ENCODE measurements around the gene NFIC.

NFIC gene

GRCh38 chr19:3415695-3416094 lies 49.3 kb downstream of the NFIC start:
- TF ChIP-seq ZBTB7A (IDR thresholded peaks at IDR 0.05; ENCODE audit: low read depth) (no peak), CEBPB (IDR thresholded peaks at IDR 0.05) (no peak), CREB1 (IDR thresholded peaks at IDR 0.05; ENCODE audit: low read depth) (no peak), TEAD4 (IDR thresholded peaks at IDR 0.05) (no peak), NFIC (IDR thresholded peaks at IDR 0.05) (no peak), EGR1 (IDR thresholded peaks at IDR 0.05) (no peak), TAF1 (IDR thresholded peaks at IDR 0.05; ENCODE audit: low read depth) (no peak), REST (IDR thresholded peaks at IDR 0.05; ENCODE audit: low read depth) (no peak), RAD21 (IDR thresholded peaks at IDR 0.05; ENCODE audit: low read depth) (no peak), EP300 (IDR thresholded peaks at IDR 0.05; ENCODE audit: borderline replicate concordance) (no peak), YY1 (IDR thresholded peaks at IDR 0.05; ENCODE audit: low read depth) (no peak), TCF12 (IDR thresholded peaks at IDR 0.05; ENCODE audit: low read depth) (no peak), FOXM1 (IDR thresholded peaks at IDR 0.05; ENCODE audit: borderline replicate concordance, low read depth) (no peak)
- TF ChIP-seq, protein P1, sequence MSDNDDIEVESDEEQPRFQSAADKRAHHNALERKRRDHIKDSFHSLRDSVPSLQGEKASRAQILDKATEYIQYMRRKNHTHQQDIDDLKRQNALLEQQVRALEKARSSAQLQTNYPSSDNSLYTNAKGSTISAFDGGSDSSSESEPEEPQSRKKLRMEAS (IDR thresholded peaks at IDR 0.05), result no peak
- TF ChIP-seq, protein P2, sequence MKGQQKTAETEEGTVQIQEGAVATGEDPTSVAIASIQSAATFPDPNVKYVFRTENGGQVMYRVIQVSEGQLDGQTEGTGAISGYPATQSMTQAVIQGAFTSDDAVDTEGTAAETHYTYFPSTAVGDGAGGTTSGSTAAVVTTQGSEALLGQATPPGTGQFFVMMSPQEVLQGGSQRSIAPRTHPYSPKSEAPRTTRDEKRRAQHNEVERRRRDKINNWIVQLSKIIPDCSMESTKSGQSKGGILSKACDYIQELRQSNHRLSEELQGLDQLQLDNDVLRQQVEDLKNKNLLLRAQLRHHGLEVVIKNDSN (IDR thresholded peaks at IDR 0.05), result no peak

DNA sequence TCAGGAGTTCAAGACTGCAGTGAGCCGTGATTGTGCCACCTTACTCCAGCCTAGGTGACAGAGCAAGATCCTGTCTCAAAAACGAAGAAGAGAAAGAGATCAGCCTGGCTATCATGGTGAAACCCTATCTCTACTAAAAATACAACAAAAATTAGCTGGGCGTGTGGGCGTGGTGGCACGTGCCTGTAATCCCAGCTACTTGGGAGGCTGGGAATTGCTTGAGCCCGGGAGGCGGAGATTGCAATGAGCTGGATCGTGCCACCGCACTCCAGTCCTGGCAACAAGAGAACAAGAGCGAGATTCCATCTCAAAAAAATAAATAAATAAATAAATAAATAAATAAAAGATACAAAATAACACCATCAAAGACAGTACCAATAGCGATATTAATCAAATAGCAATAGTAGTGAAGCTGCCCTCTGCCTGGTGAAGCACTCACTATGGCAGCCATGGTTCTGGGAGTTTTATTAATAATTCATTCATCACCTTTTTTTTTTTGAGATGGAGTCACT lies 53.9 kb downstream of the NFIC start:
- TF ChIP-seq TEAD4 (IDR thresholded peaks at IDR 0.05), result no peak
- TF ChIP-seq CREB1 (IDR thresholded peaks at IDR 0.05; ENCODE audit: low read depth), result no peak
- no peak for TF ChIP-seq EP300 (IDR thresholded peaks at IDR 0.05; ENCODE audit: borderline replicate concordance)
- no peak for TF ChIP-seq YY1 (IDR thresholded peaks at IDR 0.05; ENCODE audit: low read depth)
- TF ChIP-seq FOXM1 (IDR thresholded peaks at IDR 0.05; ENCODE audit: borderline replicate concordance, low read depth), result no peak
- no peak for TF ChIP-seq CEBPB (IDR thresholded peaks at IDR 0.05)
- TF ChIP-seq ZBTB7A (IDR thresholded peaks at IDR 0.05; ENCODE audit: low read depth), result no peak
- TF ChIP-seq TAF1 (IDR thresholded peaks at IDR 0.05; ENCODE audit: low read depth), result no peak
- no peak for TF ChIP-seq EGR1 (IDR thresholded peaks at IDR 0.05)
- TF ChIP-seq REST (IDR thresholded peaks at IDR 0.05; ENCODE audit: low read depth), result no peak
- TF ChIP-seq, protein P1 (IDR thresholded peaks at IDR 0.05), result no peak

- TF ChIP-seq RAD21 (IDR thresholded peaks at IDR 0.05; ENCODE audit: low read depth) (no peak), CREB1 (IDR thresholded peaks at IDR 0.05; ENCODE audit: low read depth) (no peak), REST (IDR thresholded peaks at IDR 0.05; ENCODE audit: low read depth) (no peak), YY1 (IDR thresholded peaks at IDR 0.05; ENCODE audit: low read depth) (no peak), EP300 (IDR thresholded peaks at IDR 0.05; ENCODE audit: borderline replicate concordance) (no peak), FOXM1 (IDR thresholded peaks at IDR 0.05; ENCODE audit: borderline replicate concordance, low read depth) (no peak), NFIC (IDR thresholded peaks at IDR 0.05) (no peak), EGR1 (IDR thresholded peaks at IDR 0.05) (no peak), TEAD4 (IDR thresholded peaks at IDR 0.05) (no peak), CEBPB (IDR thresholded peaks at IDR 0.05) (no peak), TAF1 (IDR thresholded peaks at IDR 0.05; ENCODE audit: low read depth) (no peak), ZBTB7A (IDR thresholded peaks at IDR 0.05; ENCODE audit: low read depth) (no peak), TCF12 (IDR thresholded peaks at IDR 0.05; ENCODE audit: low read depth) (no peak)
- TF ChIP-seq, protein P1 (IDR thresholded peaks at IDR 0.05), result no peak
- TF ChIP-seq, protein P2 (IDR thresholded peaks at IDR 0.05), result no peak
Measured at GRCh38 chr19:3420909-3421619, 54.7 kb downstream of the NFIC start.

All from Ishikawa (cell line).